Lung (tissue), 12 donors: Measurements from ENCODE around the gene SLC25A52. TPM values are rescaled to one million over a fixed set of nuclear protein-coding genes. Genes with fewer than 3 reads are reported as not detected.

ENCODE experiments used
- ATAC-seq: fragments of 200-7000 bp; cut with Tn5 transposase; one replicate; pipeline ENCODE4 v1.9.1; 2020; ENCODE audit warnings: moderate number of reproducible peaks; ENCODE audit not compliant: insufficient read depth, low FRiP score
- DNase-seq, 3 donors: peaks; one replicate each; pipeline ENCODE4 v3.0.0-alpha.2; 2013 to 2017
- H3K27ac ChIP-seq, 2 donors: one replicate each; pipeline ENCODE4 v1.5.1; 2013; ENCODE audit warnings: mild to moderate bottlenecking in 2 of 2, moderate library complexity in 2 of 2, control low read depth in 1 of 2, inconsistent platforms in 1 of 2, low read depth in 1 of 2, low read length in 1 of 2
- H3K27me3 ChIP-seq, 3 donors: one replicate each; pipeline ENCODE4 v1.5.1; 2013; ENCODE audit warnings: low read length in 2 of 3; ENCODE audit not compliant: control insufficient read depth in 3 of 3, insufficient read depth in 3 of 3
- H3K36me3 ChIP-seq, 4 donors: one replicate each; pipeline ENCODE4 v1.5.1; 2013; ENCODE audit warnings: low read length in 4 of 4, mild to moderate bottlenecking in 1 of 4, moderate library complexity in 1 of 4; ENCODE audit not compliant: control insufficient read depth in 4 of 4, insufficient read depth in 4 of 4
- H3K4me1 ChIP-seq, 5 donors: one replicate each; pipeline ENCODE4 v1.5.1; 2013; ENCODE audit warnings: low read length in 5 of 5, mild to moderate bottlenecking in 2 of 5, moderate library complexity in 1 of 5; ENCODE audit not compliant: control insufficient read depth in 5 of 5, insufficient read depth in 5 of 5
- H3K4me3 ChIP-seq: one replicate; pipeline ENCODE4 v1.5.1; 2013; ENCODE audit warnings: mild to moderate bottlenecking, control low read depth, moderate library complexity
- H3K9ac ChIP-seq, 2 donors: one replicate each; pipeline ENCODE4 v1.5.1; 2013; ENCODE audit warnings: low read length in 2 of 2, control low read depth in 1 of 2; ENCODE audit not compliant: insufficient read depth in 1 of 2
- H3K9me3 ChIP-seq, 4 donors: one replicate each; pipeline ENCODE4 v1.5.1; 2013; ENCODE audit warnings: low read length in 3 of 4, mild to moderate bottlenecking in 1 of 4, moderate library complexity in 1 of 4; ENCODE audit not compliant: control insufficient read depth in 4 of 4, insufficient read depth in 3 of 4
- CTCF ChIP-seq: IDR thresholded peaks from 2 replicates; pipeline ENCODE4 v1.5.1; 2012; ENCODE audit warnings: mild to moderate bottlenecking; ENCODE audit errors: control extremely low read depth, extremely low read depth
- WGBS, 2 donors: extraction: QIAGEN DNeasy Blood & Tissue Kit; methylation state at CpG; one replicate each; pipeline ENCODE4 v1.1.7; 2013; 5-methylcytosine and 5-hydroxymethylcytosine counted together
- polyA plus RNA-seq, 2 donors: library from polyadenylated mRNA; stranded (reverse); fragments of 200-250 nt; gene quantifications; one replicate each; pipeline ENCODE4 v1.2.1, GENCODE V29; 2013
- total RNA-seq, 2 donors: library from RNA; depleted of rRNA in 1 of 2; stranded (reverse); fragments of >200 nt in 1 of 2; gene quantifications; one replicate each; pipeline ENCODE4 v1.2.1, GENCODE V29; 2014 to 2021
- donor health status: control.
- donor health status: control.
- donor health status: Bipolar disorder and iron deficiency.
- donor health status: healthy.
- donor health status: DM: yes; HTN: yes; CAD: no.

SLC25A52 gene
- total and polyA plus RNA-seq, 4 donors, result 0.02 to 0.31 (median 0.21) TPM; not detected in 1

- no peak overlapping the region for H3K27ac ChIP-seq
- no peaks in the 10 kb centered on the region for H3K9me3 ChIP-seq
- TF ChIP-seq CTCF, result no peak
- 44 to 83% methylated on average over 2 of the region's 2 CpGs for WGBS, 2 donors
- ATAC-seq, result no peak
- H3K4me1 ChIP-seq, result no peaks in the 10 kb centered on the region
- H3K27me3 ChIP-seq, result no peaks in the 10 kb centered on the region
- H3K9ac ChIP-seq, result no peak overlapping the region
- no peaks in the 10 kb centered on the region for H3K36me3 ChIP-seq
- no peak overlapping the region for H3K4me3 ChIP-seq
- DNase-seq, result no peak
Measured at GRCh38 chr18:31798399-31798798, 37.7 kb upstream of the SLC25A52 start.

- no peak for TF ChIP-seq CTCF
- Histone ChIP-seq H3K9ac (no peak overlapping the region), H3K36me3 (no peaks in the 10 kb centered on the region), H3K27me3 (no peaks in the 10 kb centered on the region), H3K4me1 (no peaks in the 10 kb centered on the region), H3K27ac (no peak overlapping the region), H3K4me3 (no peak overlapping the region), H3K9me3 (no peaks in the 10 kb centered on the region)
- ATAC-seq (no peak), DNase-seq (no peak)
- WGBS, 2 donors, result 88 to 91% methylated on average over 2 of the region's 2 CpGs
Measured at GRCh38 chr18:31795747-31796146, 35.1 kb upstream of the SLC25A52 start.

GRCh38 chr18:31793531-31793930 is 32.9 kb upstream of the SLC25A52 start:
- no peaks in the 10 kb centered on the region for H3K27me3 ChIP-seq
- no peak overlapping the region for H3K4me3 ChIP-seq
- no peaks in the 10 kb centered on the region for H3K4me1 ChIP-seq
- no peak overlapping the region for H3K27ac ChIP-seq
- H3K9me3 ChIP-seq, result no peaks in the 10 kb centered on the region
- ATAC-seq (no peak), DNase-seq (no peak)
- H3K36me3 ChIP-seq, result no peaks in the 10 kb centered on the region
- no peak for TF ChIP-seq CTCF
- H3K9ac ChIP-seq, result no peak overlapping the region

DNA sequence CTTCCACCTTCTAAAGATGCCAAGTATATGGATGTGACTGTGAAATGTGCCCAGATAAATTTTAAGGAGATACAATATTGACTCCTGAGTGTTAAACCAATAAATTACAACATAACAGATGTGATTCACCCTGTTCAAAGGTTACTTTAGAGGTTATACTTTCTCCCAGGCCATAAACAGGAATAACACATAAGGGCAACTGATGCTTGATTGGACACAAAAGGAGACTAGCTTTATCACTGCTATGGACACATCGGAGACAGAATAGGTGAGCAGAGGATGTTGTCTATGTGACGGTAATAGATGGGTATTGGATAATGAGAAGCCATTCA is 31.9 kb upstream of the SLC25A52 start:
- Histone ChIP-seq H3K27me3 (no peaks in the 10 kb centered on the region), H3K4me1 (no peaks in the 10 kb centered on the region), H3K36me3 (no peaks in the 10 kb centered on the region), H3K27ac (no peak overlapping the region), H3K4me3 (no peak overlapping the region), H3K9ac (no peak overlapping the region), H3K9me3 (no peaks in the 10 kb centered on the region)
- ATAC-seq (no peak), DNase-seq (no peak)
- no peak for TF ChIP-seq CTCF
- WGBS, 2 donors, result 93 to 98% methylated on average over 2 of the region's 2 CpGs
